WTC11 (cell line): ENCODE results near the gene FKBP4. TPM values are rescaled to one million over a fixed set of nuclear protein-coding genes. Genes with fewer than 3 reads are reported as not detected.

Experiments used
- ATAC-seq: fragments of 200-7000 bp; cut with Tn5 transposase; 2 replicates; pipeline ENCODE4 v1.10.0; 2021; ENCODE audit warnings: mild to moderate bottlenecking, moderate library complexity
- CTCF ChIA-PET: fragments of 300-600 bp; sonication (Branson Sonifier 250); formaldehyde crosslinking; loops from one replicate; lab custom pipeline; 2021; ENCODE audit warnings: antibody characterized with exemption; lab: Charles Lee
- POLR2A ChIA-PET: fragments of 350-600 bp; sonication (Branson Sonifier 250); formaldehyde crosslinking; loops from one replicate; lab custom pipeline; 2021; ENCODE audit warnings: antibody characterized with exemption; lab: Charles Lee
- DNase-seq: peaks from one replicate; pipeline ENCODE4 v3.0.0; 2021; ENCODE audit warnings: low spot score
- H3K27ac Mint-ChIP-seq: 2 replicates; pipeline ENCODE4 v1.8.0; 2021; ENCODE audit warnings: mixed read lengths
- H3K27me3 Mint-ChIP-seq: 2 replicates; pipeline ENCODE4 v1.8.0; 2021; ENCODE audit warnings: low read depth, mild to moderate bottlenecking, moderate library complexity, mixed read lengths
- H3K36me3 Mint-ChIP-seq: 2 replicates; pipeline ENCODE4 v1.8.0; 2021; ENCODE audit warnings: mixed read lengths
- H3K4me1 Mint-ChIP-seq: 2 replicates; pipeline ENCODE4 v1.8.0; 2022; ENCODE audit warnings: mixed read lengths
- H3K4me3 Mint-ChIP-seq: 2 replicates; pipeline ENCODE4 v1.8.0; 2021; ENCODE audit warnings: mild to moderate bottlenecking, moderate library complexity, mixed read lengths
- H3K9me3 Mint-ChIP-seq: 2 replicates; pipeline ENCODE4 v1.8.0; 2021; ENCODE audit warnings: mixed read lengths
- CDX4 ChIP-seq: fragments of 250-450 bp; sonication (Bioruptor Pico); IDR thresholded peaks from 2 replicates; pipeline ENCODE4 v1.9.0; 2021; ENCODE audit warnings: moderate library complexity, mild to moderate bottlenecking, inconsistent platforms, borderline replicate concordance
- CTCF ChIP-seq: fragments of 200-600 bp; IDR thresholded peaks from 2 replicates; pipeline ENCODE4 v1.8.0; 2022; ENCODE audit warnings: antibody characterized with exemption
- FOXP4 ChIP-seq: sonication (generic); formaldehyde crosslinking; IDR thresholded peaks from 2 replicates; pipeline ENCODE4 v1.8.0; 2022; ENCODE audit warnings: mild to moderate bottlenecking, missing genetic modification reagents
- GABPB1 ChIP-seq: sonication (generic); formaldehyde crosslinking; IDR thresholded peaks from 2 replicates; pipeline ENCODE4 v1.8.1; 2023; ENCODE audit warnings: mild to moderate bottlenecking, missing genetic modification reagents
- PRDM15 ChIP-seq: sonication (generic); formaldehyde crosslinking; IDR thresholded peaks from 2 replicates; pipeline ENCODE4 v1.8.0; 2022; ENCODE audit warnings: missing genetic modification reagents
- ZNF532 ChIP-seq: fragments of 250-450 bp; sonication (Bioruptor Pico); IDR thresholded peaks from 2 replicates; pipeline ENCODE4 v1.9.0; 2021; ENCODE audit warnings: mild to moderate bottlenecking, borderline replicate concordance
- total RNA-seq: library from RNA; stranded (reverse); gene quantifications from 3 replicates; pipeline ENCODE4 v1.2.3, GENCODE V29; 2021

FKBP4 gene
- total RNA-seq, 1 experiment from 2014 or later: 257 TPM

GRCh38 chr12:2851931-2852330, 57.2 kb downstream of the FKBP4 start:
- Mint-ChIP-seq H3K4me1 (peaks cover 4% of the 10 kb centered on the region), H3K4me3 (no peak overlapping the region), H3K36me3 (no peaks in the 10 kb centered on the region), H3K9me3 (no peaks in the 10 kb centered on the region), H3K27me3 (no peaks in the 10 kb centered on the region; the same call in 1 of the 2 replicates), H3K27ac (no peak overlapping the region)
- ChIA-PET POLR2A (no interaction called here), CTCF (interaction anchor here (1.2 kb wide), 1 partner anchor 211 kb away, joined by 3 read pairs; no protein-coding TSS in a partner anchor)
- DNase-seq (no peak), ATAC-seq (no peak)
- no peak for TF ChIP-seq ZNF532

GRCh38 chr12:2853626-2854025, 58.9 kb downstream of the FKBP4 start:
- no peak overlapping the region for H3K4me3 Mint-ChIP-seq
- no peaks in the 10 kb centered on the region for H3K9me3 Mint-ChIP-seq
- ChIA-PET CTCF (interaction anchor here (0.6 to 3.4 kb wide), 48 partner anchors 8 to 422 kb away, joined by 3 to 50 read pairs (median 5); partner anchors contain the start of genes FOXM1, ITFG2, RHNO1 and TULP3), POLR2A (interaction anchor here (0.8 to 0.9 kb wide), 2 partner anchors 8 to 91 kb away, joined by 4 to 5 read pairs; no protein-coding TSS in a partner anchor)
- no peaks in the 10 kb centered on the region; the same call in 1 of the 2 replicates for H3K27me3 Mint-ChIP-seq
- peaks cover 3% of the 10 kb centered on the region; the same call in 1 of the 2 replicates for H3K4me1 Mint-ChIP-seq
- ATAC-seq: peak; percentile 93
- peak; percentile 95 for DNase-seq
- peaks cover 5% of the 10 kb centered on the region for H3K36me3 Mint-ChIP-seq
- no peak overlapping the region for H3K27ac Mint-ChIP-seq
- TF ChIP-seq GABPB1 (CRISPR knock-in tag) (no peak), CDX4 (no peak), PRDM15 (CRISPR knock-in tag) (0 out of 2 replicates have a peak, but pooled peaks have one; percentile 27), CTCF (peak; percentile 88), FOXP4 (no peak)

Other genes with a start within 250 kb of the FKBP4 start
- 23.9 to 26.0 TPM (median 25.4 TPM) in 3 replicates for gene ITFG2, start 17.7 kb downstream of the FKBP4 start, total RNA-seq
- 0.09 TPM in 1 of 3 replicates, not detected in the others for gene NRIP2, start 40.1 kb downstream of the FKBP4 start, total RNA-seq
- gene TEX52, start 62.1 kb downstream of the FKBP4 start, total RNA-seq: not detected in 3 replicates
- gene FOXM1, start 82.2 kb downstream of the FKBP4 start, total RNA-seq: 99.6 to 118 TPM (median 100 TPM) in 3 replicates
- 48.0 to 50.3 TPM (median 49.5 TPM) in 3 replicates for gene RHNO1, start 82.3 kb downstream of the FKBP4 start, total RNA-seq
- gene TULP3, start 95.9 kb downstream of the FKBP4 start, total RNA-seq: 17.4 to 18.8 TPM (median 18.0 TPM) in 3 replicates
- gene TEAD4, start 164.4 kb downstream of the FKBP4 start, total RNA-seq: 75.8 to 96.8 TPM (median 78.2 TPM) in 3 replicates